Neural crest cell (in vitro differentiated cells): ENCODE results near the gene DHX35. TPM values are rescaled to one million over a fixed set of nuclear protein-coding genes. Genes with fewer than 3 reads are reported as not detected.

ENCODE experiments used
- DNase-seq: peaks from one replicate; pipeline ENCODE4 v3.0.0; 2021; ENCODE audit warnings: low read depth, mixed read lengths, low spot score
- H3K27ac Mint-ChIP-seq: one replicate; pipeline ENCODE4 v1.8.0; 2021; ENCODE audit warnings: mild to moderate bottlenecking, mixed read lengths; ENCODE audit not compliant: unreplicated experiment
- H3K27me3 Mint-ChIP-seq: 2 replicates; pipeline ENCODE4 v1.8.0; 2021; ENCODE audit warnings: low read depth, mild to moderate bottlenecking, mixed read lengths
- H3K36me3 Mint-ChIP-seq: 2 replicates; pipeline ENCODE4 v1.8.0; 2021; ENCODE audit warnings: low read depth, mild to moderate bottlenecking, mixed read lengths
- H3K4me1 Mint-ChIP-seq: 2 replicates; pipeline ENCODE4 v1.8.0; 2021; ENCODE audit warnings: mixed read lengths
- H3K4me3 Mint-ChIP-seq: one replicate; pipeline ENCODE4 v1.8.0; 2021; ENCODE audit warnings: mild to moderate bottlenecking, mixed read lengths
- H3K9me3 Mint-ChIP-seq: 2 replicates; pipeline ENCODE4 v1.8.0; 2021; ENCODE audit warnings: mixed read lengths
- total RNA-seq: library from RNA; stranded (reverse); gene quantifications from 2 replicates; pipeline ENCODE4 v1.2.1, GENCODE V29; 2021
- TF ChIP-seq, protein P1 (sequence below): fragments of 200-600 bp; sonication (generic); conservative IDR thresholded peaks from 2 replicates; pipeline ENCODE4 v1.5.0; 2021; ENCODE audit warnings: antibody characterized with exemption, mild to moderate bottlenecking

The DHX35 gene
- total RNA-seq, 1 donor from 2014 or later: 22.8 TPM

DNA sequence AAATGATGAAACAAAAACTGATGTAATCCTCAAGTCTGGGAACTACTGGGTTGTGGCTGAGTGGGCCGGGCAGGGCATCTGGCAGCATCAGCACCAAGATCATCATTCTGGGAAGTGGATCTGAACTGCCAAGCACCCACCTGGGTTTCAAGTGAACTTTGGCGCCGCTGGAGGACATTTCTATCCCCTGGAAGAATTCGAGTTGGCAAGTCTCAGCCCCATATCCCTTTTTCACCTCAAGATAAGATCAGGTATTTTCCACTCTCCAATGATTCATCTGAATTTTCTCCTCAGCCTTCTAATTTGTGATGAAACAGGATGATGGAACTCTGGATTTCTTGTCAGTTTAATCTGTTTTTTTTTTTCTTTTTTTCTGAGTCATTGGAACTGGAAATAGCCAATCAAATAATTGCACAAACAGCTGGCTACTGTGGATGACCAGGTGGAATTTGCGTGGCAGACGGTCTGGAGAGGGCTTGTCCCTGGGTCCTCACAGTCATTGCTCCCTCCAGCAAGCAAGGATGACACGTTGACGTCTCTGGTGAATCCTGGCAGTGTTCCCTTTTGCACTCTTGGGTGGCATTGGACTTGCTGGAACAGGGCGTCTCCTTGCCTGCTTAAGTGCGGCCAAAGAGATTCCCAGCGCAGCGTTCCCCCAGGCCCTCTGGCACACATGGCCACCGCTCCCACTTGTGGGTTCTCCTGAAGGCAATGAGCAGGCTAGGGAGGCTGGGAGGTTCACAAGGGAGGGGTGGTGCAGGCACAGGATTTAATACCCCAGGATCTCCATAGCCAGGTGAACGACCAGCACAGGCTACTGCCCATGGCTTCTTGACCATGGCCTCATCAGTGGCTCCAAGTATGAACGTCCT lies 80.4 kb downstream of the DHX35 start:
- DNase-seq: no peak
- Mint-ChIP-seq H3K27me3 (no peaks in the 10 kb centered on the region), H3K4me1 (no peaks in the 10 kb centered on the region), H3K4me3 (no peak overlapping the region), H3K36me3 (peaks cover 6% of the 10 kb centered on the region), H3K9me3 (no peaks in the 10 kb centered on the region), H3K27ac (no peak overlapping the region)
- TF ChIP-seq, protein P1, sequence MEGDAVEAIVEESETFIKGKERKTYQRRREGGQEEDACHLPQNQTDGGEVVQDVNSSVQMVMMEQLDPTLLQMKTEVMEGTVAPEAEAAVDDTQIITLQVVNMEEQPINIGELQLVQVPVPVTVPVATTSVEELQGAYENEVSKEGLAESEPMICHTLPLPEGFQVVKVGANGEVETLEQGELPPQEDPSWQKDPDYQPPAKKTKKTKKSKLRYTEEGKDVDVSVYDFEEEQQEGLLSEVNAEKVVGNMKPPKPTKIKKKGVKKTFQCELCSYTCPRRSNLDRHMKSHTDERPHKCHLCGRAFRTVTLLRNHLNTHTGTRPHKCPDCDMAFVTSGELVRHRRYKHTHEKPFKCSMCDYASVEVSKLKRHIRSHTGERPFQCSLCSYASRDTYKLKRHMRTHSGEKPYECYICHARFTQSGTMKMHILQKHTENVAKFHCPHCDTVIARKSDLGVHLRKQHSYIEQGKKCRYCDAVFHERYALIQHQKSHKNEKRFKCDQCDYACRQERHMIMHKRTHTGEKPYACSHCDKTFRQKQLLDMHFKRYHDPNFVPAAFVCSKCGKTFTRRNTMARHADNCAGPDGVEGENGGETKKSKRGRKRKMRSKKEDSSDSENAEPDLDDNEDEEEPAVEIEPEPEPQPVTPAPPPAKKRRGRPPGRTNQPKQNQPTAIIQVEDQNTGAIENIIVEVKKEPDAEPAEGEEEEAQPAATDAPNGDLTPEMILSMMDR: no peak

GRCh38 chr20:39044501-39044900 lies 82.4 kb downstream of the DHX35 start:
- H3K4me1 Mint-ChIP-seq: peaks cover 1% of the 10 kb centered on the region
- TF ChIP-seq, protein P1: no peak
- H3K36me3 Mint-ChIP-seq: peaks cover 6% of the 10 kb centered on the region
- H3K27ac Mint-ChIP-seq: no peak overlapping the region
- H3K4me3 Mint-ChIP-seq: no peak overlapping the region
- peaks cover 2% of the 10 kb centered on the region for H3K27me3 Mint-ChIP-seq
- H3K9me3 Mint-ChIP-seq: no peaks in the 10 kb centered on the region
- no peak for DNase-seq

GRCh38 chr20:39045676-39046075 lies 83.5 kb downstream of the DHX35 start:
- Mint-ChIP-seq H3K9me3 (no peaks in the 10 kb centered on the region), H3K36me3 (peaks cover 6% of the 10 kb centered on the region), H3K27me3 (peaks cover 2% of the 10 kb centered on the region), H3K27ac (peak overlapping the region; percentile 63), H3K4me1 (peaks cover 9% of the 10 kb centered on the region), H3K4me3 (no peak overlapping the region)
- DNase-seq: no peak
- TF ChIP-seq, protein P1: no peak

DNA sequence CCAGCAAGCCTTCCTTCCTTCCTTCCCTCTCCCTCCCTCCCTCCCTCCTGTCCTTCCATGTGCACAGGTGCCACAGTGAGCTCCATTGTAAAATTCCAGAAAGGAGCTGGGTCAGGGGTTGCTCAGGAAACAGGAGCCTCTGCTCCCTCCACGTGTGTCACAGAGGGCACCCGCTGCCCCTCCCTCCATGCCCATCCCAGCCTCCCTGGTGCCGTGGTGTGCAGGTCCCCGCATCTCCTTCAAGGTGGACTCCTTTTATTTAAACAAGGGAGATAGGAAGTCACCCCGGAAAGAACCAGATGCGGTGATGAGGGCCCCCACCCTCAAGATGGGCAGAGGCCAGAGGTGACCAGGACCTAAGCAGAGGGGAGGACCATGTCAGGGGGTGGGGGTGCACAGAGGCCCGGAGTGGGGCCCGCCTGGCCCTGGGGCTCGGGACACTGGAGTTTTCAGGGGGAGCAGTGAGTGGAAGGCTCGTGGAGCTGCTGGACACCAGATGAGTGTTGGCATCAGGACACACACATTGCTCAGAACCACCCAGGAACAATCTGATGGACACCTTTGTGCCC lies 85.4 kb downstream of the DHX35 start:
- H3K27ac Mint-ChIP-seq: no peak overlapping the region

DNA sequence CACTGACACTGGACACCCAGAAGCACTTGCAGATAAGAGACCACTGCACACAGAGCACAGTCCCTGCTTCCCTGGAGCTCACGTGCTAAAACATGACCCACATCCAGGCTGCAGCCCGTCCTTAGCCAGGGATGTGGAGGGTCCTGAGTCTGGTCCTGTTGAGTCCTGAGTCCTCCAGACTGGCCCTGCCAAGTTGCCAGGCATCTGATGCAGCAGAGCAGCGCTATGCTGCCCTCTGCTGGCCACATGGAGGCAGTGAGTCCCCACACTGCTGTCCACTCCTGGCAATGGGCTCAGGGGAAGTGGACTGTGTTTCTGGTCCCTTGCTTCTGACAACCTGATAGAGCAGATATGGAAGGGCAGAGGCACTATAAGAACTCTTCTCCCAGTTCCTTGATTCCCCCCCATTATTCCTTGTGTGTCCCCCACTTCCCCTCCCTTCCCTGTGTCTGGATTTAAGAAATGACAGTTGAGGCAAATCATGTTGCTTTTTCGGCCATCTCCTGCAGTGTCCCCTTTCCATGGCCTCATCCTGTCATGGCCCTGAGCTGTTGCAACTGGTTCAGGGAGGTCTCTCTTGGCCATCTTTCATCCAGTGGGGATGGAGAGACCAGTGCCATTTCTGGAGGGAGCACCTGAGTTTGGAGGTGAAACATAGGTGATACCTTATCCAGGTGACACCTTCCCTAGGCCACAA lies 86.0 kb downstream of the DHX35 start:
- TF ChIP-seq, protein P1: peak; percentile 94
- peak; percentile 68 for DNase-seq
- peaks cover 9% of the 10 kb centered on the region for H3K4me1 Mint-ChIP-seq
- peaks cover 6% of the 10 kb centered on the region for H3K27me3 Mint-ChIP-seq
- peaks cover 5% of the 10 kb centered on the region for H3K36me3 Mint-ChIP-seq
- no peak overlapping the region for H3K27ac Mint-ChIP-seq
- no peaks in the 10 kb centered on the region for H3K9me3 Mint-ChIP-seq
- H3K4me3 Mint-ChIP-seq: peak overlapping the region; percentile 88

More for the DNA sequence above, 85.4 kb downstream of the DHX35 start:
- H3K27me3 Mint-ChIP-seq: peaks cover 2% of the 10 kb centered on the region
- TF ChIP-seq, protein P1: no peak
- H3K36me3 Mint-ChIP-seq: peaks cover 6% of the 10 kb centered on the region
- no peak for DNase-seq
- peaks cover 9% of the 10 kb centered on the region for H3K4me1 Mint-ChIP-seq
- H3K9me3 Mint-ChIP-seq: no peaks in the 10 kb centered on the region
- no peak overlapping the region for H3K4me3 Mint-ChIP-seq
